Testis (tissue), 2 donors: Measurements from ENCODE around the gene SLC25A6.

ENCODE experiments used
- CTCF ChIP-seq, 3 experiments: fragments of 450-650 bp in 2 of 3; fragments of 200-600 bp in 1 of 3; sonication (generic) in 1 of 3; IDR thresholded peaks; one replicate each; pipeline ENCODE4 v1.5.1; 2016 to 2019; ENCODE audit warnings: antibody characterized with exemption in 3 of 3, mild to moderate bottlenecking in 2 of 3, moderate library complexity in 1 of 3
- POLR2A ChIP-seq: fragments of 450-650 bp; IDR thresholded peaks from one replicate; pipeline ENCODE4 v1.6.1; 2017; ENCODE audit warnings: antibody characterized with exemption, mild to moderate bottlenecking, moderate library complexity

GRCh38 chrX:1400049-1400448 is 8.1 kb upstream of the SLC25A6 start:
- TF ChIP-seq CTCF (IDR thresholded peaks at IDR 0.05) (no peak), POLR2A (no peak)
